ENCODE data around the gene TRMT61A.

TRMT61A gene

DNA sequence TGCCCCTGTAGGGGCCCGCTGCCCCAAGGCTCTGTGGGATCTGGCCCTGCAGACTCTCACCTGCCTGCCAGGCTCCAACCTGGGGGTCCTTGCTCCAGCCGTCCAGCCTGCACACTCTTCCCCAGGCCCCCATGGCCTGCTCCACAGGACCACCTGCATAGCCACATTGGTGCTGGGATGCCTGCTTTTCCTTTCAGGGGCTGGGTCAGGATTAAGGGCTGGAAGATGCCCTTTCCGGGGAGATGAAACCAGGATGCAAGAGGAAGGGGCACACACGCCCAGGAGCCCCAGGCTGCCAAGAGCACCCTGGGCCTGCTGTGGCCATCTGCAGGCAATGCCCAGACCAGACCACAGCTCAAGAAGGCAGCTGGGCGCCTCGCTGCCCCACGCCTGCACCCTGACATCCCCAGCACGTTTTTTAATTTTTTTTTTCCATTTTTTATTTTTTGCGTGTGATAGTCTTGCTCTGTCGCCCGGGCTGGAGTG, 18.5 kb downstream of the TRMT61A start:
- no peak for DNase-seq (ENCODE audit: low read depth in 2 of 2)

DNA sequence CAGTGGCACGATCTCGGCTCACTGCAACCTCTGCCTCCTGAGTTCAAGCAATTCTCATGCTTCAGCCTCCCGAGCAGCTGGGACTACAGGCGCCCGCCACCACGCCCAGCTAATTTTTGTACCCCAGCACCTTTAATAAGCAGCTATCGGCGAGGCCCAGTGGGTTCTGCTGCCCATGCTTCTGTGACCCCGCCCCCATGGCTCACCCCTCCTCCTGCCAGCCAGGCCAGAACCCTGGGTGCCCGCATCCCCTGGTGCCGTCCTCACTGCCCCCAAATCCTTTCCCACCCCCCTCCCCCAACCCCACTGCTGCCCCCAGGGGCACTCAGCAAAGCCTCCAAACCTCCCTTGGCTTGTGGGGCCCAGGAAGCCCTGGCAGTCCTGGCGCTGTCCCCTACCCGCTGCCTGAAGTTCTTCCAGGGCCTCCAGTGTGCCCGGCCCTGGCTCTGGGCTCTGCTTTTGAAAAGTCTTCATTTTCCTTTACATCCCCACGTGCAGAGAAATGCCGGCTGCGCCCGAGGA, 19.0 kb downstream of the TRMT61A start:
- no peak for DNase-seq (ENCODE audit: low read depth in 2 of 2)

GRCh38 chr14:103548463-103549351, 19.7 kb downstream of the TRMT61A start:
- no peak for DNase-seq (ENCODE audit: low read depth in 2 of 2)

DNA sequence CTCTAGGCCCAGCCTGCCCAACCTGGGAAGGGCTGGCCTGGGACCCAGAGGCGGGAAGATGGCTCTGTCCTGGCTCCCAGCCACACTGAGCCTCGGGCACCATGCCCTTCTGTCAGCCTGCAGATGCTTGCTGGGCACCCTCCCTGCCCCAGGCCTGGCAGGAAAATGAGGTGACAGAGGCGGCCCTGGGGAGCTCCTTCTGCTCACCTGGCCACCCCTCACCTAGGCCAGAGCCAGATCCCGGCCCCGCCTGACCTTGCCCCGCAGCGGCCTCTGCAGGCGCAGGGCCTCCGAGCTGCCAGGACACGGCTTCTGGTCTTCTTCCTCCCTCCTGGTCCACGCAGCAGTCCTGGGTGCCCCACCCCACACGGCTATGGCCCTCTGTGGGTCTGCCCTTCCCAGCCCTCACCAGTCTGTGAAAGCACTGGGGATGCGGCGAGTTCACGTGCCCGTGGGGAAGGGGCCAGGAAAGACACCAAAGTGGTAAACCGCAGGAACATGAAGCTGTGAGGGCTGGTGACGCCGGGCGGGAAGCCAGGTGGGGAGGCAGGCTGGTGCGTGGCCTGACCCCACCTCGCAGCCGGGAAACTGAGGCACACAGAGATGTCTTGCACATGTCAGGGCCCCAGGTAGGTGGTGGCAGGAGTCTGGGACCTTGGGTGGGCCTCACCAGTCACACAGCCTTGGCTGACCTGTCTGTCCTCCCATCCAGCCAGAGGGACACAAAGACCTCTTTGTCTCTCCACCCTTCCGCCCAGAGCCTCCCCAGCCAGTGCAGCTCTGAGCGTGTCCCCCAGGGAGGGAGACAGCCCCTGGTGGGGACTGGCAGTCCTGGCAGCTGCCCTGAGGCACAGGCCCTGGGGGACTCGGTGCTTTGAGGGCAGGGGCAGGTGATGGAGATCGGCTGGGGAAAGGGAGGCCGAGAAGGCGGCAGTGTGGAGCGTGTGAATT, 20.6 kb downstream of the TRMT61A start:
- DNase-seq (ENCODE audit: low read depth in 2 of 2), result no peak

DNA sequence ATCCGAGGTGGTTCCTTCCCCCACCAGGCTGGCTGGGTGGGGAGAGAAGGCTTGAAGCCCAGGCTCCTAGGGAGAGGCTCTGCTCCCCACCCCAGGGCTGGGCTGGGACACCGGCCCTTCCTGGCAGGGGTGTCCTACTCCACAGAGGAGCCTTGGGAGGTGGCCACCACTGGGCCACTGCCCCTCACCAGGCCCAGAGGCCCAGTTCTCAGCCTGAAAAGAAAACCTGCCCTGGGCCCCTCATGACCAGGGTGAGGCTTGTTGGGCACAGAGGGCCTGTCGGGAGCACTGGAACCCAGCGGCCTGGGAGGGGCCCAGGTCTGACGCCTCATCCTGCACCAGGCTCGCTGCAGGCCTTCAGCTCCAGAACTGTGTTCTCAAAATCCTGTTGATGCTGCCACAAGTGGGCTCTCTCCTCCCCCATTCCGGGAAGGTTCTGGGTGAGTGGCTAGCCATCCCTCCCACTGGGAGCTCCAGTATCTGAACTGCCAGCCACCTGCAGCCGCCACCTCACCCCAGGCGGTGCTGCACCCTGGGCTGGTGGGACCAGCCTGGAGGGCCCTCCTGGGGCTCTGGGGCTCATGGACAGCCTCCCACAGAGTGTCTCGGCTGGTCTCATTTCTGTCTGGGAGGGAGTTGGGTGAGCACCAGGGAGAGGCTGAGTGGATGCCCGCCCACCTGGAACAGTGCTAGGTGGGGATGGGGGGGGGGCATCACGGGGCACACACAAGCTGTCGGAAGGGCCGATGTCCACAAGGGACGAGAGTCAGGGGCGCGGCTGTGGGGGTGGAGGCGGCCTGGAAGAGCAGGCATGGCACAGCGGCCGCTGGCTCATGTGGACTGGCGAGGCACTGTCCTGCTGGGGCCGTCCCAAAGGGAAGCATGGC, 21.7 kb downstream of the TRMT61A start:
- DNase-seq (ENCODE audit: low read depth in 2 of 2), result no peak

- DNase-seq (ENCODE audit: low read depth in 2 of 2), result no peak
Observed at GRCh38 chr14:103551338-103551762, 22.4 kb downstream of the TRMT61A start.

DNA sequence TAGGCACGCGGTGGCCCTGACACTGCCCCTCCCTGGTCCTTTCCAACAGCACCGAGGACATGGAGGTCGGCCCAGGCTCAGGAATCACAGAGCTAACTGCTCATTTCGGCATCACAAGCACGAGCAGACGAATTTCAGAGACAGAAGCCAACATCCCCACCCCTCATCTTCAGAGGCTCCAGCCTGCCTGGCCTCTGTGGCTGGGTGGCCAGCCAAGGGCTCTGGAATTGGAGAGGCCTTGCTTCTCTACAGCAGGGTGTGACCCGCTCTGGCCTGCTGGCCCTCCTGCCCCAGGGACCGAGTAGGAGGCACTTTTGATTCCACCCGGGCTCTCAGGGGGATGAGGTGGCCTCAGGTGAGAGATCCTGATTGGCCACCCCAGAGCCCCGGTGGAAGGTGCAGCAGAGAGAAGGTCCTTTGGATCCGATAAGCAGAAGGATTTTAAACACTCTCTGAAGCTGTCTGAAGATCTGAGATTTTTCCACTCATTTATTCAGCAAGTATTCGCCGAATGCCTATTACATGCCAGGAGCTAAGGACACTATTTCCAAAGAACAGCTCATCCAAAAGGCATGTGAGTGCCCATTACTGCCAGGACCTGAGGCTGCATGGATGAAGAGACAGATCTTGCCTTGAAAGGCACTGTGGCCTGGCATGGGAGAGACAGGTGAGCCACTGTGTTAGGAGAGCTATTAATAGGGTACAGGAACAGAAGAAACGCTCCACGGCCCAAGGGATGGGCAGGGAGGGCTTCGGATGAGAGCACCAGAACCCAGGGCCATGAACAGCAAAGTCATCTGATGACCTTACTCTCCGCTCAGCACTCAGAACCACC, 23.2 kb downstream of the TRMT61A start:
- no peak for DNase-seq (ENCODE audit: low read depth in 2 of 2)

DNA sequence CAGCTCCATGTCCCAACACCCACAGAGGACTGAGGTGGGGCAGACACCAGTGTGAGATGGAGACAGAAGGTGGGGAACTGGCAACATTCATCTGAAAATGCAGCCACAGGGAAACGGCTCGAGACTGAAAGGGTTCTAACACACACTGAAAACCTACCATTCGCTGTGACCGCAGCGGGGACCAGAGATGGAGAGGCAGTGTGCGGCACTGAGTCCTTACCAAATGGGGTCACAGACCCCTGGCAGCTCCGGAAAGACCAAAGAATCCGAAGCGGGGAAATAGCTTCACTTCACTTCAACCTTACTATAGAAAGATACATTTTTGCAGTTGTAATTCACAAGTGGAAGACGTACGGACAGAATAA, 23.8 kb downstream of the TRMT61A start:
- no peak for DNase-seq (ENCODE audit: low read depth in 2 of 2)

- no peak for DNase-seq (ENCODE audit: low read depth in 2 of 2)
Observed at GRCh38 chr14:103555559-103556337, 26.8 kb downstream of the TRMT61A start.

DNA sequence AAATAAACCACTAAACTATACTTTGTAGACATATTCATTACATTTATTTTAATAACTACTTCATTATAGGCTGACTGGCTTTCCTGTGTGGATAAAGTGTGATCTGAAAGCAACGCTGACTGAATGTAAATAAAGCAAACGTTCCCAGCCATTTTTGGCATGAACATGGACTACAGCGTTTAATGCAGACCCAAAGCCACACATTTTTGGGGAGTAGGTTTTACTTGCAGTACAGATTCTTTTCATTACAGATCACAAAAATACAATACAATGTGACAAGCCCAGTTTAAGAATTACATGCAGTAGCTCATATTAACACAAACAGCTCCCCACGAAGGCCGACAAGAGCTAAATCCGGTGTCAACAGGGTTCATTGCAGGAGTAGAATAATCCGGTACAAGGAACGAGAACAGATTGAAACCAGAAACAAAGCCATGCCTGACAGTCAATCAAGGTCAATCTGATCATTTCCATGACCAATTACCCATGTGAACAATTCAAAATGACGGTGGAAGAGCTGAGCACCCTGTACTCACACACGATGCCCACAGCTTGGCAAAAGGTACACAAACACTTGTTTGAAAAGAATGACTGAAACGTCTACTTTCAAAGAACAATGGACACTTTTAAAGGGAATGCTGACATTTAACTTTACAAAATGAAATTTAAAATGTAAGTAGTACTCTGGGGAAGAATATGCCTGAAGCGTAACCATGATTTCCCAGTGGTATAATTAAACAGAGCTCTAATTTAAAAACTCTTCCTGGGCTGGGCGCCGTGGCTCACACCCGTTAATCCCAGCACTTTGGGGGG, 28.2 kb downstream of the TRMT61A start:
- DNase-seq (ENCODE audit: low read depth in 2 of 2), result no peak

DNA sequence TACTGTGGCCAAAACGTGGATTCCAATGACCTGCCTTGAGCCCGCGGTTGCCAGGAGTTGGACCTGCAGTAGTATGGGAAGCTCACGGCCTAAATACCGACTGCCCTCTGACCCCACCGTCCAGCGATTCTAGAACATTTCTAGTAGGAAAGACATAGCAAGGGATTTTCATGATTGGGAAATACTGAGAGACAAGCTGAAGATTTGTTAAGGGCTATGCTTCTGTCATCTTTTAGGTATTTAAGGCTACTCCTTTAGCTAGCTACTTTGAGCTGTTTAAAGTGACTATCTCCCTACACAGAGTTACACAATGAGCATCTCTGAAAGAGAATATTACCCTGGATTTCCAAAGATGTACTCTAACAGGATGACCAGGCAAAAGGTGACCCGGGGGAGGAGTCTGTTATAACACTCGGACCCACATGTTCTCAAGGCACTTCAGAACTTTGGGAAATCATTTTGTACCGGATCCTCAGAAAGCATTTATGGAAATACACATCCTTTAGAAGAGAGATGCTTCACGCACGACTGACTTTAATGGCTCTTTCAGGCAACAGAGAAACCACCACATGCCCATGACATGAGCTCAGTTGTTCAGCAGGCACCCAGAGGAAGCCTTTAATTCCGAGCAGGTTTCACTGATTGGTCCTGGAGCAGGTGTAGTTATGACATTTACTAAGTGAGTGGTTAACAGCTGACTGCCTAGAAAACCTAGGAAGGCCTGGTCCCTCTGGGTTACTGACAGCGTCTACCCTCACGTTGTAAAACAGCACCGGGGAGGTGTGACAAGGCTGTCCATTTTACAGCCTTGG, 29.3 kb downstream of the TRMT61A start:
- no peak for DNase-seq (ENCODE audit: low read depth in 2 of 2)

GRCh38 chr14:103559766-103560165, 30.8 kb downstream of the TRMT61A start:
- DNase-seq (ENCODE audit: low read depth in 2 of 2), result no peak

DNA sequence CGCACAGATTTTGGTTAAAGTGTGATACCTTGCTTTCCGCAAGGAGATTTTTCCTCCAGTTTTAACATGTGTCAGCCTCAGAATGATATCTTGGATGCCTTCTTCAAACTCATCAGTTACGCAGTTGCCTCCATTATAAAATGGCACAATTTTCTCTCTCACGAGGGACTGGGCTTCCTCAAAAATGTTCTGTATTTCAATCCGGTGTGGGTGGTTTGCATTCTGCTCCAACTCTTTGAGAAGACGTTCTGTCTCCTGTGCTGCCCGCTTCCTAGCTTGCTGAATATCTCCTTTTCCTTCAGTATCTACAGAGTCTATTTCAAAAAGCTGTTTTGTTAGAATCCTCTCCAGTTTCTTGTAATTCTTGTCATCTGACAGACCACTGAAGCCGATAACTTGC, 31.7 kb downstream of the TRMT61A start:
- DNase-seq (ENCODE audit: low read depth in 2 of 2), result no peak

DNA sequence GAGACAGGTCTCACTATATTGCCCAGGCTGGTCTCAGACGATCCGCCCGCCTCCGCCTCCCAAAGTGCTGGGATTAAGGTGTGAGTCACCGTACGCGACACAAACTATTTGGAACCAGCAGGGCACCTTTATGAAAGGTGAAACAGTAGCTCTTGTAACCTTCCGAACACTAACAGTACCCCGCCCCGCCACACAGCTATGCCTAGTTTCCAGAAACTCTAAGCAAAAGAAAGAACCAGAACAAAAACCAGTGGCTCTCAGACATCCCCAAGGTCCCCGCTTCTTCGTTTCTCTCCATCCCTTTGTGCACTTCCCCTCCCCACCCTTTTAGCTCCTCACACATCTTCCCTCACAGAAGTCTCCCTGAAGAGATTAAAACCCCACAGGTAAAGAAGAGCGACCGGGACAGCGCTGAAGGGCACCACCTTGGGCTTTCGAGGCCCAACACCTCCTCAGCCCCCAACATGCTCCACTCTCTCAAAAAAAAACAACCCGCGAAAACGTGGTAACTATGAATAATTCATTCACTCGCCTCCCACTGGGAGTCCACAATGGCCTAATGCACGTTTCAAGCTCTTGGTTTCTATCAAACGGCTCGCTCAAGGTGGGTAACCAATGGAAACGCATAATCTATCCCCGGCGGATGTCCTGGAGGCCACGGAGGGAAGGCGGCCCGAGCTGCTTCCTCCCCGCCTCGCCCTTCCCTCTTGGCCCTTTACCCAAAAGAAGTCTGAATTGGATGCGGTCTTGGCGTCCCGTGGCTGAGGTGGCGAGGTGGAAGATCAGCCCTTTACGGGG, 32.6 kb downstream of the TRMT61A start:
- peak; percentile 16 to 29 for DNase-seq (ENCODE audit: low read depth in 2 of 2)

DNA sequence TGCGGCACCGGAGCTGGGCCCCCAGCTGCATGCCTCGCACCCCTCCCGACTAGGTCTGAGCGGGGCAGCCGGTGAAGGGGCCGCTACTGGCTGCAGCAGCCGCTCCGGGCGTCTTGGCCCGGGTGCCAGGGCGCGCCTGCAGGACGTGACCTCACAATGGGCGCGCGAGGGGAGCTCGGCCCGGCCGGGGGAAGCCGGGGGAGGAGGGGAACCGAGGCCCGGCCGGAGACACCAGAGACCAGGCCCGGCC, 33.1 kb downstream of the TRMT61A start:
- peak in 1 of 2 donors; percentile 40 for DNase-seq (ENCODE audit: low read depth in 2 of 2)

- DNase-seq (ENCODE audit: low read depth in 2 of 2), result peak; percentile 83 to 87
Observed at GRCh38 chr14:103562429-103563225, 33.6 kb downstream of the TRMT61A start, which contains the start of the genes BAG5 and COA8. Gene BAG5, minus strand, starts transcription at chr14:103562657. Its CDS starts 1,493 bp downstream, at chr14:103561164. Gene COA8, plus strand, starts transcription at chr14:103562960. Its CDS starts 42 bp downstream, at chr14:103563002.

All from stimulated activated CD8-positive, alpha-beta memory T cell treated with anti-CD3 and anti-CD28 coated beads, Interleukin-15, amount 100 ng/mL, for 48 hours (primary cell).